HG03064 (cell line): Measurements from ENCODE around the gene FANCI.
"Not testable (repeated sequence)": the region's sequence is repeated elsewhere in the genome, so short reads cannot be mapped to it uniquely, and the experiment has no call there.

Source experiments
- ATAC-seq: cut with Tn5 transposase; IDR thresholded peaks from one replicate; pipeline ENCODE4 v1.9.1; 2021; ENCODE audit warnings: low read depth; ENCODE audit not compliant: unreplicated experiment

The FANCI gene

DNA sequence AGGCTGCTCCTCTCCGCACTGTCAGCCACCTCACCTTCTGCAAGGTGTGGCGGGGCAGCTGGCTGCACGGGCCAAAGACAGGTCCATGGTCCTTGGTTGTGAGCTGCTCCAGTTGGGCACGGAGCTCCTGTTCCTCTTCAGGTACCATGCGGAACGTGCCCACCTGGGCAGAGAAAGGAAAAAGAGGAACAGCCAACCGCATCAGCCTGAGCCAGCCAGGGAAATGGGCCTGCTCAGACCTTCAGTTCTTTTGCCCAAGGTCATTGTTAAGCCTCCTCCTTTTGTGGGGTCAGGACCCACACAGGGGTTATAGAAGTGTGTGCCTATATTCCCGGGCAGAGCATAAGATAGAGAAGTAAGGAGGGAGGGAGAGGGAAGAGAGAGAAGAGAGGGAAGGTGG lies 25.2 kb upstream of the FANCI start:
- ATAC-seq, result no peak

GRCh38 chr15:89221543-89221942 lies 22.2 kb upstream of the FANCI start, which contains the start of gene RLBP1:
Gene RLBP1, minus strand, starts transcription at chr15:89221579. Its CDS starts 2,604 bp downstream, at chr15:89218975.
- no peak for ATAC-seq

- no peak for ATAC-seq
Measured at GRCh38 chr15:89225588-89225987, 18.2 kb upstream of the FANCI start.

- ATAC-seq, result no peak
Measured at GRCh38 chr15:89226359-89227221, 17.2 kb upstream of the FANCI start.

- ATAC-seq, result no peak
Measured at GRCh38 chr15:89227425-89227824, 16.4 kb upstream of the FANCI start.

DNA sequence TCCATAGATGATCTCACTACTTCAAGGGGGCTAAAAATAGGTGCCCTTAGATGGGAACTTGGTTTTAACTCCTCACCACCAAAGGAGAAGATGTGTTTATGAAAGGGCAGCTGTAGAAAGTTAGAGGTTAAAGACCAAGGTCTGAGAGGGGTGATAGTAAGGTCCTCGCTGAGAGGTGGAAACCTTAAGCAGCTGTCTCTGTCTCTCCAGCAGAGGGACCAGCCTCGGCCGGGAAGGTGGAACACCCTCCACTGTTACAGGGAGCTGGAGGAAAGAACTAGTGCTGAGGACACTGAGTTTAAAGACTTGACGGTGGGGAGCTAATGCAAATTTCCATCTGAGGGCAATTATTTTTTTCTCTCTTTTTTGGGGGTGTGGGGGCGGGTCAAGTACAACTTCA lies 13.5 kb upstream of the FANCI start:
- no peak for ATAC-seq

DNA sequence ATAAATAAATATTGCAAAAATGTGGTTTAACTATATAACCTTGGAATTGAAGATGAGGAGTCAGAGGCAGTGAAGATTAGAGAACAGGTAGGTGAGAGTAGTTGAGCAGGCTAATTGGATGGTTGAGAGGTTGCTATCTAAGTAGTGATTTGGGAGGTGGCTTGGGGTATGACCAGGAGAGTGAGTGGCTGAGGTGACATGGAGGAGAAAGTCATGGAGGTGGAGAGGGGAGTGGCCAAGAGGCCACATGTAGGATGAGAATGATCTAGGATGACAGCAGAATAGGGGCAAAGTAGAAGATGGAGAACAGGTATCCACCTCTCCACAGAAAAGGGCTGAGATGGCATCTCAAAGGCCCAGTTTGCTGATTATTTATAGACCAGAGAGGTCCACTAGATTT lies 11.9 kb upstream of the FANCI start:
- ATAC-seq, result no peak

DNA sequence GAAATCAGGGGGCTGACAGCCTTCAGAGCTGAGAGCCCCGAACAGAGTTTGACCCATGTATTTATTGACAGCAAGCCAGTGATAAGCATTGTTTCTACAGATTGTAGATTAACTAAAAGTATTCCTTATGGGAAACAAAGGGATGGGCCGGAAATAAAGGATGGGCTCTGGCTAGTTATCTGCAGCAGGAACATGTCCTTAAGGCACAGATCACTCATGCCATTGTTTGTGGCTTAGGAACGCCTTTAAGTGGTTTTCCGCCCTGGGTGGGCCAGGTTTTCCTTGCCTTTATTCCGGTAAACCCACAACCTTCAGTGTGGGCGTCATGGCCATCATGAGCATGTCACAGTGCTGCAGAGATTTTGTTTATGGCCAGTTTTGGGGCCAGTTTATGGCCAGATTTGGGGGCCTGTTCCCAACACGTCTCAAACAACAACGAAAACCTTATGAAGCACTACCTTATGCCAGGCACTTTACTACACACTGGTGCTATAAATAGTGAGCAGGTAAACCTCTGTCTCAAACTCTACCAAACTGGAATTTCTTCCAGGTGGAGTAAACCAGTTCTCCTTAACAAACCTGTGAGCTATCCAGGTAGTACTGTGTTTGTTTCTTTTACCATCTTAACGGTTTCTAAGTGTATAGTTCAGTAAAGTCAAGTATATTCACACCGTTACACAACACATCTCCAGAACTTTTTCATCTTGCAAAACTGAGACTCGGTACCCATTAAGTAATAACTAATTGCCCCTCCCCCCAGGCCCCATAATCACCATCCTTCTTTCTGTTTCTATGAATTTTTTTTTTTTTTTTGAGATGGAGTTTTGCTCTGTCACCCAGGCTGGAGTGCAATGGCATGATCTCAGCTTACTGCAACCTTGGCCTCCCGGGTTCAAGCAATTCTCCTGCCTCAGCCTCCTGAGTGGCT lies 3.6 kb upstream of the FANCI start:
- ATAC-seq, result not testable (repeated sequence)

- ATAC-seq, result no peak
Measured at GRCh38 chr15:89243046-89243690, 611 bp upstream of the FANCI start.

DNA sequence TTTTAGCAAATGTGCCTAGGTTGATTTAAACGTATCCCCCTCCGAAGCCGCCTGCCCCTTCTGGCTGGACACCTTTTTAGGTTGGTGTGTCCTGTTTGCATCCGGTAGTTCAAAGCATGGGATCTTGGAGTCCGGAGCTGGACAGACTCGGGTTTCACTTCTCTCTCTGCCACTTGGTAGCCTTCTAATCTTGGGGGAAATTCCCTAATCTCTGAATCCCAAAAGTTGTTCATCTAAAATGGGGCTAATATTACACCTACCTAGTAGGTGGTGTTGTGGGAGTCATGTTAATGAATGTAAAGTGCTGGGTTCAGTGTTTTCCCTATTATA lies 760 bp downstream of the FANCI start:
- peak; percentile 19 for ATAC-seq

DNA sequence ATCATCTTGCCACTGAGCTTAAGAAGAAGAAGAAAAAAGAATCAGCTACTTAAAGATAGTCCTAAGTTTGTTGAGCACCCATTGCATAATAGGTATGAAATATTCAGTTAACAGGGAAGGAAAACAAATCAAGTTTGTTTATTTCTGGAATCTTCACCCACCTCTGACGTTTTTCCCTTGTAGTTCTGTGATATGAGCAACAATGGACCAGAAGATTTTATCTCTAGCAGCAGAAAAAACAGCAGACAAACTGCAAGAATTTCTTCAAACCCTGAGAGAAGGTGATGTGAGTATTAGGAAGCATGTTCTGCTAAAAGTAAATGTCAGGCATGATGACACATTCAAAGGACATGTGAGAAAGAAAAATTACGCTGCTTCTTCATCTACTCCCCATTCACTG lies 3.7 kb downstream of the FANCI start:
- ATAC-seq, result no peak

DNA sequence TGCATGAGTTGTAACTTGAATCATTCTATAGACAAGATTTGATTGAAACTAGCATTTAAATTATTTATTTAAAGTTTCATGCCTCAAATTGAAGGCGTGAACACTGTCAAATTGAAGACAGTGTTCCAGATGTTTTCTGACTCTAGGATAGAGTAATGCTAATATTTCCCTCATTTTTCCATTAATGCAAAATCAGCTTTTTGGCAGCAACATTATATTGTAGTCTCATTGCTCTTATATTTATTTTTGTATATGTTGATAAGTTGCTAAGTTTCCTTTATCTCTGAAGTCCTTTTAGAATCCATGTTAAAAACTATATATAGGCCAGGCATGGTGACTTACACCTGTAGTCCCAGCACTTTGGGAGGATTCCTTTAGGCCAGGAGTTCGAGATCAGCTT lies 4.8 kb downstream of the FANCI start:
- no peak for ATAC-seq

DNA sequence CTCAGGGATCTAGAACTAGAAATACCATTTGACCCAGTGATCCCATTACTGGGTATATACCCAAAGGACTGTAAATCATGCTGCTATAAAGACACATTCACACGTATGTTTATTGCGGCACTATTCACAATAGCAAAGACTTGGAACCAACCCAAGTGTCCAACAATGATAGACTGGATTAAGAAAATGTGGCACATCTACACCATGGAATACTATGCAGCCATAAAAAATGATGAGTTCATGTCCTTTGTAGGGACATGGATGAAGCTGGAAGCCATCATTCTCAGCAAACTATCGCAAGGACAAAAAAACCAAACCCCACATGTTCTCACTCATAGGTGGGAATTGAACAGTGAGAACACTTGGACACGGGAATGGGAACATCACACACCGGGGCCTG lies 6.4 kb downstream of the FANCI start:
- not testable (repeated sequence) for ATAC-seq

- ATAC-seq, result not testable (repeated sequence)
Measured at GRCh38 chr15:89277281-89277680, 33.5 kb downstream of the FANCI start.

- ATAC-seq, result no peak
Measured at GRCh38 chr15:89278307-89278706, 34.5 kb downstream of the FANCI start.

DNA sequence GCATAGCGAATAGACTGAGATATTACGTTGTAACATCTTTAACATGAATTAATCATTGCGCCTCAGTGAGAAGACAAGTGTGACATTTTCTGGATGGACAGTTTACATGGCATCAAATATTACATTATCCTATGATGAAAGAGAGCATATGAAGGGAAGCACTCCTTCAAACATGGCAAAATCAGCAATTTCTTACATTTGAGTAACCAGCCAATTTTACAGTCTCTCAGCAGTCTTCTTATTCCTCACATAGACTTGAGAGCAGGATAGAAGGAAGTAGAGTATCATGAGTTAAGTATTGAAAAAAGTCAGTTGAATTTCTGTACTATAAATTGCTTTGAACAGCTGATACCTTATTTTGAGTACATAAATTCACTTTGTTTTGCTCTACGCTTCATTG lies 38.9 kb downstream of the FANCI start:
- no peak for ATAC-seq

DNA sequence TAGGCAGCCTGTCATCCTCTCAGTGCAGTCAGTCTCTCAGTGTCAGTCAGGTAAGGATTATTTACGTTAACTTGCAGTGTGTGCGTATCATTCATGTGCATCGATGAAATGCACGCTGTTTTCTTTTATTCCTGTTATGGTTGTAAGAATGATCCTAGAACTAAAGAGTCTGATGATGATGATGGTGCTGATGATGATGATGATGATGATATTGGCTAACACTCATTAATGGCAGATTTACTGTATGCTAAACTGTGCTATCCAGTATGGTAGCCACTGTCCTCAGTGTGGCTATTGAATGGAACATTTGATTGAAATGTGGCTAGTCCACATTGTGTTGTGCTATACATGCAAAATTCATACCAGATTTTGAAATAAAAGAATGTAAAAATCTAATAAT lies 39.4 kb downstream of the FANCI start:
- no peak for ATAC-seq

DNA sequence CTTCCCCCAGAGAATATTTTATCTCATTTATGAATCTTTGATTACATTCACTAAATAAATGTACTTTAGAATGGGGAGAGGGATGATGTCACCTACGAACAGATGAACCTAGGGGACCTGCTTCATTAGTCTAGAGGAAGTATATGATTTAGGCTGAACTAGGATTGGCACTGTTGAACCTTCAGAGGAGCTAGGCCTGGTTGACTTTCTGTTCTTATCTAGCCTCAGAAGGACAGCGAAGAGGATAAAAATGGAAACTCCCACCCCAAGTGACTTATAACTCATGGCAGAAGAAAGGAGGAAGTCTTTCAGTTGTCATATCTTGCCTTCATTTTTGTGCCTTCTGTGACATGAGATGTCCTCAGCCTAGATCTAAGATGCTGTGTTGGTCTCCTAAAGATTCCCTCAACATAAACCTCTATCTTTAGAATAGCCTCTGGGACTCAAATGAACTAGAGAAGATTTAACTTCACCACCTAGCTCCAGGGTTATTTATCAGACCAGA lies 48.2 kb downstream of the FANCI start:
- ATAC-seq, result no peak

GRCh38 chr15:89293012-89293411 lies 49.2 kb downstream of the FANCI start:
- no peak for ATAC-seq

- ATAC-seq, result no peak
Measured at GRCh38 chr15:89299896-89300295, 56.1 kb downstream of the FANCI start.
